Stimulated activated CD4-positive, alpha-beta T cell treated with anti-CD3 and anti-CD28 coated beads, Interleukin-4, amount 100 ng/mL, for 4 hours (primary cell): ENCODE data around the gene LDLRAD4.

Experiments
- DNase-seq, 2 experiments: peaks; one replicate each; pipeline ENCODE4 v3.0.0-alpha.2; 2020

LDLRAD4 gene

DNA sequence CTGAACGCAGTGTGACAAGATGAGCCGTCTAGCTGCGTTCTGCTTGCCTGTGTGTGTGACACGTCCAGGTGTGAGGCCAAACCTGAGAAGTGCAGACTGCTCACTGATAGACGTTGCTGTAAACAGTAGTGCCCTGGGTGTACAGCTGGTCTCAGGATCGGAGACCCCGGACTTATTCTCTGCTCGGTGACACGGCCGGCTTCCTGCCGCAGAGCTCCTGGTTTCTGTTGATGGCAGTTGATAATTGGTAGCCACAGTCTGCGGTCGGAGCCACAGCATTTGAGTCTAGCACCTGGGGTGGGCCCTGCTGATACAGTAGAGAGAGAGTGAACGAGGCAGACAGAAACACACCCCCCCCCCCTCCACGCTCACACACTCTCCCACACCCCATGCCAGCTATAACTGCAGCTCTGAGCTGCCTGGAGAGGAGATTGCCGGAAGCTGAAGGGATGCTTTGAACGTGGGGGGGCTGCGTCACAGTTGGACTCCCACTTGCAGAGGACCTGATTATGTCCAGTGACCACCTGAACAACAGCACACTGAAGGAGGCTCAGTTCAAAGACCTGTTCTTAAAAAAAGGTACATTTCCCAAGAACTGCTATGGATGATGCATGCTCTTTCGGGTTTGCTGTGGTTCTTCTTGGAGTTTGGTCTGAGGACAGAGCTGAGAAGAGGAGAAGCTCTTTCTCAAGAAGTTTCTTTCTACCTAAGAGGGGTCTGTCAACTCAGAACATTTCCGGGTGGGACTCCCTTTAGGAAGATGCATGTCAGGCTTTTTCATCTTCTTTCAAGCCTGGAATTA, 393.8 kb downstream of the LDLRAD4 start:
- peak; percentile 52 to 54 for DNase-seq

GRCh38 chr18:13613099-13613498, 394.5 kb downstream of the LDLRAD4 start:
- DNase-seq = no peak

- no peak for DNase-seq
Observed at GRCh38 chr18:13613591-13614501, 395.3 kb downstream of the LDLRAD4 start.

DNA sequence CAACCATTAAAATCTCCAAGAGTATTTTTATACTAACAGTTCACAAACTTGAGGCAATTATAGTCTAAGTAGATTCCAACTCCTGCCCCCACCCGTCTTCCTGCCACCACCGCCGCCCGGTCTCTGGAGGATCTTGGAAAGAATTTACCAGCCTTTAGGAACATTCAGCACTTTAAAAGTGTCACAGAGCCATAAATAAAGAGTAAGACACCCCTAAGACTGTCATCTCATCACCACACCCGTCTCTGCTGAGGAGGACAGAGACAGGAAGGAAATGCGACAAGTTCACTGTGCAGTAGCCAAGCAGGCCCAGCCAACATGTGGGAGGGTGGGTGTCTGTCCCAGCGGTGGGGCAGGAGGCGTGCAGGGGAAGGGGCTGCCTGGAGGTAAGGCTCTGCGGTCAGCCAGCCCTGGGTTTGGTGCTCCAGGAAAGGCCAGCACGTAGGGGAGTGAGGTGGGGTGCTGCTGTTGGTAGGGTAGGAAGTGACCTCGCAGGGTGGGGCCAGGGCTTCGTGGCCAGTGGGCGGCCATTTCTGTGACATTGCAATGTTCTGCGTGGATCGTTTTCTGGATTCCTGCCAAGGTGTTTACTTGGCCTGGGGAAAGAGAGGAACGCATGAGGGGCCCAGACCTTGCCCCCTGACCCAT, 396.2 kb downstream of the LDLRAD4 start:
- DNase-seq = no peak

DNA sequence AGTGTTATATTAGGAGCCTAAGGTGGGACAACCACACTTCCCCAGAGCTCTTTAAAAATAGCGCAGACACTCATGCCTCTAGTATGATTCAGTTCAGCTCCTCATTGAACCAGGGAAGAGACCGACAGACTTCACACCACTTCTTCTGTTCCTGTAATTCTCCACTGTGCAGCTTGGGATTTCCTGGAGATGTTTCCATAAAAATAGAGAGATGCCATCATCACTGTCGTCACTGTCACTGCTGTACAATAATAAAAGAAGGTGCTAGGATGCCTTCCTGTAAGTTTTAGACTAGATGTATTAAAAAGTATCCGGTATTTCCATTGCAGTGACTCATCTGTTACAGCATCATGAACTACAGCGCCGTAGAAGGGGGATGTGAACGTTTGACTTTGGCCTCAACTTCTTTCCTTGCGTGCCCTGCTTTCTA, 396.9 kb downstream of the LDLRAD4 start:
- no peak for DNase-seq

- DNase-seq = no peak
Observed at GRCh38 chr18:13616041-13616440, 397.5 kb downstream of the LDLRAD4 start.

GRCh38 chr18:13616525-13617035, 398.0 kb downstream of the LDLRAD4 start:
- DNase-seq = no peak

- DNase-seq = no peak
Observed at GRCh38 chr18:13617826-13618515, 399.4 kb downstream of the LDLRAD4 start.

GRCh38 chr18:13618760-13619438, 400.3 kb downstream of the LDLRAD4 start:
- no peak for DNase-seq

- DNase-seq = no peak
Observed at GRCh38 chr18:13619505-13620205, 401.1 kb downstream of the LDLRAD4 start.

DNA sequence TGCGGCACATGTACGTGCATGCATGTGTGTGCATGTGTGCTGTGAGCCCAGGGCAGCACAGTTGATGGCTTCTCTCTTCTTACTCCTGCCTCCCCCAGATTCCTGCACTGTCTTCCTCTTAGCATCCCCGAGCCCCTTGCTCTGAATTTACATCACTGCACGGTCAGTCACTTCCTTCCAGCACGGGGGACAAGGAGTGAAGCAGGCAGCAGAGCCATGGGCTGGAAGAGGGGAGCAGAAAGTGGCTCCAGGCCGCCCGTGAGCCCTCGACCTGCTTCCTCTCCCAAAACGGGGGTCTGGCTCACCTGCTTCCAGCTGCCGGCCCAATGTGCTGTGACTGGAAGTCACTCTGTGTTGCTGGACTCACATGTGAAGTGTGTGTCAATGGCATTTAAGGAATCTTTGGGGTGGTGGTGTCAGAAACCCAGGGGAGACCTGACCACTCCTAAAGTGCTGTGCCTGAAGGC, 401.7 kb downstream of the LDLRAD4 start:
- no peak for DNase-seq

- no peak for DNase-seq
Observed at GRCh38 chr18:13620818-13621445, 402.4 kb downstream of the LDLRAD4 start.

DNA sequence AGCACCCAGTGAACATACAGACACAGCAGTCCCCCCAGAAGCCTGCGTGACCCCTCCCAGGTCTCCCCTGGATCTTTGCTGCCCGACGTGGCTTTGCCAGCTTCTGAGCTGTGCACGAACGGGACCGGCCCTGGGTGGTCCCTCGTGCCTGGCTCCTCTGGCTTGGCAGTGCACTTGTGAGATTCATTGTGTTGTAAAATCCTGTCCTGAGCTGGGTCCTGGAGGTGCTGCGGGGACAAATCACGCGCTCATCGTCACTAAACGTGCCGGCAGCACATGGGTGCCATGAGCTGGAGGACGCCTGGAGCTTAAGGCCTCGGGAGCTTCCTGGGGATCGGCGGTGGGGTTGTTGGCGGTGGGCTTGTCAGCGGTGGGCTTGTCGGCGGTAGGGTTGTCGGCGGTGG, 402.9 kb downstream of the LDLRAD4 start:
- DNase-seq = no peak

GRCh38 chr18:13621886-13622619, 403.5 kb downstream of the LDLRAD4 start:
- DNase-seq = no peak

- DNase-seq = no peak
Observed at GRCh38 chr18:13622751-13623150, 404.2 kb downstream of the LDLRAD4 start.

DNA sequence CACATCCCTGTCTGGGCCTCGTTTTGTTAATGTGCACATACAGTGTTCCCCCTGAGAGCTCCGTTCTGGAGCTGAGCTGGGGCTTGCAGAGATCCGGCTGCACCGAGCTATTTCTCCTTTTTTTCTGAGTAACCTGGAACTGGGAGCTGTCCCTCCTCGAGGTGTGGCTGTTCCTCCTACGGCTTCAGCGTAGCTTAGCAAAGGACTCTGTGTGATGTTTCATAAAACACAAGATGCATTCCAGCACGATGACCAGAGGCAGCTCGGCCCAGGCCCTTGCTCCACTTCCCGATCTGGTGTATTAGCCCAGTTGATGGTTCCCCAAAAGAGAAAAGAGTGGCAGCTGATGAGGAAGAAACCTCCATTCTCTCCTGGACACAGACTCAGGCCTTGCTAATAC, 404.8 kb downstream of the LDLRAD4 start:
- DNase-seq = no peak

DNA sequence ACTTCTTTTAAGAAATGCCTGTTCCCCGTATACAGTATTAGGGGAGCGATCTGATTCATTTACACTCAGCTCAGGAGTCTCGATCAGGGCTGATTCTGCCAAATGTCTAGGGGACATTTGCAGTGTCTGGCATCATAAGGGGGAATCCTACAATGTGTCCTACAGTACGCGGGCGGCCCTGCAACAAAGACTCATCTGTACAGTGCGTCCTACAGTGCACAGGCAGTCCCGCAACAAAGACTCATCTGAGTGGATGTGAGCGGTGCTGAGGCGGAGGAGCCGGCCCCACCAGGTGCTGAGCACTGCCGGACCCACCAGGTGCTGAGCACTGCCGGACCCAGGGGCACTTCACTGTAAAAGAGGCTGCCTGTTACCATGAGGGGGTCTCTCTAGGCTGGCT, 405.3 kb downstream of the LDLRAD4 start:
- no peak for DNase-seq

DNA sequence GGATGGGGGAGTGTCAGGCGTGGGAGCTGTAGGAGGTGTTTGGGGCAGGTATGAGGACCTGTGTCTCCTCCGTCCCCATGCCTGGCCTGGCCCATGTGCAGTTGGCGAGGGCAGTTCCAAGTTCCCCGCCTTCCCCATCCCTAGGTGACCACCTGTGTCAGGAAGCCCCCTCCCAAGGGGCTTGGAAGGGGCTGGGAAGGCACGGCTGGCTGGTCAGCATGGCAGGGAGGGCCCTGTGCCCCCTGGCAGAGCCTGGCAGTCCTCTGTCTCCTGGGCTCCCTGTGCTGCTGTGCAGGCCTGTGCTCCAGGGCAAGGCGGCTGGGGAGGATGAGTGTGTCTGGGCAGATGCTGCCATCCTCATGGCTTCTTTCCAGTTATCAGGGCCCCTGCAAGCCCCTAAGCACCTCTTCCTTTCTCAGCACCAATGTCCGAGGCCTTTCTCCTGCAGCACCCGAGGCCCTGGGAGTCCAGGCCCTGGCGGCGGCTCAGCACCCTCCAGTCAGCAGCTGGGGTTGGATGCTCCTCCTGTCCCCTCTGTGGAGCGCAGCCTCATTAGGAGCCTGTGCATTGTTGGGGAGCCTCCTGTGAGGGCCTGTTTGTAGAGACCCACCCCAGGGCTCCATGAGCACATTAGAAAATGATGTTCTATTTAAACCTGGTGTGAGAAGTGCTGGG, 406.1 kb downstream of the LDLRAD4 start:
- no peak for DNase-seq

- DNase-seq = no peak
Observed at GRCh38 chr18:13625355-13625754, 406.8 kb downstream of the LDLRAD4 start.
